Neutrophil (primary cell): ENCODE results near the gene SH3GLB1.

Source experiments
- H3K27ac ChIP-seq: fragments of 200-600 bp; sonication (generic); 2 replicates; pipeline ENCODE4 v1.5.1; 2016; ENCODE audit warnings: mild to moderate bottlenecking, moderate library complexity
- H3K27me3 ChIP-seq: fragments of 200-600 bp; sonication (generic); 2 replicates; pipeline ENCODE4 v1.6.0; 2016; ENCODE audit warnings: mild to moderate bottlenecking
- H3K36me3 ChIP-seq: fragments of 200-600 bp; sonication (generic); 2 replicates; pipeline ENCODE4 v1.5.1; 2017
- H3K4me1 ChIP-seq, 2 experiments: fragments of 200-600 bp in 1 of 2; sonication (generic) in 1 of 2; 1 replicate in 1 of 2; 2 replicates in 1 of 2; pipeline versions ENCODE4 v1.5.1 to v1.6.1; 2013 to 2016; ENCODE audit warnings: low read depth in 1 of 2, low read length in 1 of 2, mild to moderate bottlenecking in 1 of 2, moderate library complexity in 1 of 2; ENCODE audit not compliant: control insufficient read depth in 1 of 2, insufficient read depth in 1 of 2
- H3K4me3 ChIP-seq, 2 experiments: fragments of 200-600 bp in 1 of 2; sonication (generic) in 1 of 2; 1 replicate in 1 of 2; 2 replicates in 1 of 2; pipeline ENCODE4 v1.5.1; 2013 to 2016; ENCODE audit warnings: low read depth in 1 of 2, low read length in 1 of 2, mild to moderate bottlenecking in 1 of 2, moderate library complexity in 1 of 2
- H3K9me3 ChIP-seq: fragments of 200-600 bp; sonication (generic); 2 replicates; pipeline ENCODE4 v1.5.1; 2016
- TF ChIP-seq, protein P1 (sequence below): fragments of 200-600 bp; sonication (generic); IDR thresholded peaks from 2 replicates; pipeline ENCODE4 v1.5.1; 2016; ENCODE audit warnings: antibody characterized with exemption

Gene SH3GLB1

GRCh38 chr1:86774305-86775295 lies 70.2 kb downstream of the SH3GLB1 start:
- Histone ChIP-seq H3K9me3 (no peaks in the 10 kb centered on the region), H3K4me1 (peaks cover 58 to 68% of the 10 kb centered on the region in 2 experiments), H3K36me3 (no peaks in the 10 kb centered on the region), H3K27ac (peak overlapping the region; percentile 100), H3K27me3 (no peaks in the 10 kb centered on the region), H3K4me3 (peak overlapping the region; percentile 43 to 49)
- TF ChIP-seq, protein P1, sequence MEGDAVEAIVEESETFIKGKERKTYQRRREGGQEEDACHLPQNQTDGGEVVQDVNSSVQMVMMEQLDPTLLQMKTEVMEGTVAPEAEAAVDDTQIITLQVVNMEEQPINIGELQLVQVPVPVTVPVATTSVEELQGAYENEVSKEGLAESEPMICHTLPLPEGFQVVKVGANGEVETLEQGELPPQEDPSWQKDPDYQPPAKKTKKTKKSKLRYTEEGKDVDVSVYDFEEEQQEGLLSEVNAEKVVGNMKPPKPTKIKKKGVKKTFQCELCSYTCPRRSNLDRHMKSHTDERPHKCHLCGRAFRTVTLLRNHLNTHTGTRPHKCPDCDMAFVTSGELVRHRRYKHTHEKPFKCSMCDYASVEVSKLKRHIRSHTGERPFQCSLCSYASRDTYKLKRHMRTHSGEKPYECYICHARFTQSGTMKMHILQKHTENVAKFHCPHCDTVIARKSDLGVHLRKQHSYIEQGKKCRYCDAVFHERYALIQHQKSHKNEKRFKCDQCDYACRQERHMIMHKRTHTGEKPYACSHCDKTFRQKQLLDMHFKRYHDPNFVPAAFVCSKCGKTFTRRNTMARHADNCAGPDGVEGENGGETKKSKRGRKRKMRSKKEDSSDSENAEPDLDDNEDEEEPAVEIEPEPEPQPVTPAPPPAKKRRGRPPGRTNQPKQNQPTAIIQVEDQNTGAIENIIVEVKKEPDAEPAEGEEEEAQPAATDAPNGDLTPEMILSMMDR: peak; percentile 47

DNA sequence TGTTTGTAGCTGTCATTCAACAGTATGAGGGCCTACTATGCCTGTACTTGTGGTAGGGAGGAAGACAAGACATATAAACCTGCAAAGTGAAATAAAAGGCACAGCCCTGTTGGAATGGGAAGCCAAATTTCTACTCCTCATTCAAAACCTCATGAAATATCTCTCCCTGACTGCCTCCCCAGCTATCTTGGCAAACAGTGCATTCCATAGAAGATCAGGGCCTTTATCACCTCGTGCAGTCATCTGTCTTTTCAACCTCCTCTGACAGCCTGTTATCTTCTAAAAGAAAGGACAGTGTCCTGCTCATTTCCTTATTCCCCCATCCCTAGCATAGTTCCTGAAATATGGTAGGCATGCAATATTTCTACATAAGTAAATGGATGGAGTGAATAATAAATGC lies 71.0 kb downstream of the SH3GLB1 start:
- H3K27ac ChIP-seq: peak overlapping the region; percentile 100
- peaks cover 58 to 68% of the 10 kb centered on the region in 2 experiments for H3K4me1 ChIP-seq

DNA sequence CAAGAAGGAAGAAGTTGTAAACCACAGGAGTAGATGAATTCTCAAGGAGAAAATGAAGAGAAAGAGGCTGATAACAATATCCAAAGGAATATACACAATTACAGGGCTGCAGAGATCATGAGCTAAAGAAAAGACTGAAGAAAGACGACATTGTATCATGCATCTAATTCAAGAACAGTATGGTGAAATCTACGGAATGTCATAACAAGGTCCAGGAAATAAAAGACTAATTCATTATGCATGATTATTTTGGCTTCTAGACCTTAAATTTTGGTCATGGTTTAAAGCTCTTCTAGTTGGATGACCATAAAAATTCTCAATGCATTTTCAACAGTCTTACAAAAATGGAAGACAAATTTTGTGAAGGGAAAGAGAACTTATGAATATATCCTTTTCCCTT lies 71.7 kb downstream of the SH3GLB1 start:
- no peaks in the 10 kb centered on the region for H3K36me3 ChIP-seq
- H3K27me3 ChIP-seq: no peaks in the 10 kb centered on the region
- H3K27ac ChIP-seq: peak overlapping the region; percentile 100
- no peaks in the 10 kb centered on the region for H3K9me3 ChIP-seq
- H3K4me3 ChIP-seq: no peak overlapping the region
- TF ChIP-seq, protein P1: no peak
- peaks cover 58 to 68% of the 10 kb centered on the region in 2 experiments for H3K4me1 ChIP-seq

More for the DNA sequence above, 71.0 kb downstream of the SH3GLB1 start:
- Histone ChIP-seq H3K9me3 (no peaks in the 10 kb centered on the region), H3K36me3 (no peaks in the 10 kb centered on the region), H3K4me3 (peak overlapping the region; percentile 30 to 43), H3K27me3 (no peaks in the 10 kb centered on the region)
- TF ChIP-seq, protein P1: no peak

DNA sequence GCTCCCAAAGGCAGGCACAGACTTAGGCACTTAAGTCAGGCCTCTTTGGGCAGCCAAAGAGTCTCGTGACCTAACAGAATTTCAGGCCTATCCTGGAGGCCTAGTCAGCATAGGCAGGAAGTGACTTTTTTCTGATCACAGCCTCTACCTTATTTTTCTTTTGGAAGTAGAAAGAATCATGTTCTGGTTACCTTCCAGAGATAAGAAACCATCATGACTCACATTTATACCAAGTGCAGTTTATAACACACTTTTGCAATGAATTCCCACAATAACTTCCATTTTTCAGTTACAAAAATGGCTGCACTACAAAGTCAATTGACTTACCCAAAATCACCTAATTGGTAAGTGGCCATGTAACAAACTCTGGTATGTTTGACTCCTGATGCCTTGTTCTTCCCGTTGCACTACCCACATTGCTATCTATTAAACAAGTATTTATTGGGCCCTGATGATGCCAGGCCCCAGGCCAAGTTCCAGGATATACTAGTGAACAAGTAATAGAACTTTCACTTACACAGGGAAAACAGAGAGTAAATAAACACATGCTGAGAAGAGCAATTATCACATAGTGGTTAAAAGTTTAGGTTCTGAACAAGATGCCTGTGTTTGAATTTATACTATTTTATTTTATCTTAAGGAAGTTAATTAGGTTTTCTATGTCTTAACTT lies 74.3 kb downstream of the SH3GLB1 start:
- Histone ChIP-seq H3K9me3 (no peaks in the 10 kb centered on the region), H3K27ac (peak overlapping the region; percentile 81), H3K4me1 (peaks cover 45 to 52% of the 10 kb centered on the region in 2 experiments), H3K4me3 (no peak overlapping the region), H3K36me3 (no peaks in the 10 kb centered on the region), H3K27me3 (no peaks in the 10 kb centered on the region)
- TF ChIP-seq, protein P1: no peak

DNA sequence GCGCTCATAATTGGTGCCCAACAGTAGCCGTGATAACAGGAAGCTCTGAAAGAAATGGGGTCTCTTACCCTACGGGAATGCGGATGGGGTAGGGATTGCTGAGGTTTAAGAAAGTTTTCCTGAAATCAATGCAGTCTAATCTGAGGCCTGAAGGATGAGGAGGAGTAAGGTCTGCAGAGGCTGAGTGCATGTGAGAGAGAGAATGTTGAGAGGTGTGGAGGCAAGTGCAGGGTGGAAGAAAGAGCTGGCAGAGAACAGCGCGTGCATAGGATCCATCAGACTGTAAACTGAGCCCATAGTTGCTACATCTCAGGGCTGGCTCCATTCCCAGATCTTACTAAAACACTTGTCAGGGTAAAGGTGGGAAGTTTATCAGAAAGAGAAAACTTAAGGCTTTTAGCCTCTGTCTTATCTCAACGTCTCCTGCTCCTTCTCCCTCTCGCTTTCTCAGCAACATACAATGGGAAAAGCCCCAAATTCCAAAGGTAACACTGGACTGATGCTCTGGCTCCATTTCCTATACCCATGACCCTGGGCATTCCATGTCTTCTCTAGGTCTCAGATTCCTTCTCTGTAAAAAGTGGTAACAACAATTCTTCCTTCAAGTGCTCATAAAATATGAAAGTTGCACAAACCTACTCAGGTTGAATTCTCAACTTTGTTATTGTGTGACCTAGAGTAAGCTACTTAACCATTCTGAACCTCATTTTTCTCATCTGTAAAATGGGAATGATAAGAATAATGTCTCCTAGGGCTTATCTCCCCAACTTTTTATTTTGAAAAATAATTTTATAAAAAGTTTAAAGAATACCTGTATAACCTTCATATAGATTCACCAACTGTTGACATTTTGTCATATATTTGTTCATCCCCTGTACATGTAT lies 75.2 kb downstream of the SH3GLB1 start:
- Histone ChIP-seq H3K27ac (no peak overlapping the region), H3K27me3 (no peaks in the 10 kb centered on the region), H3K9me3 (no peaks in the 10 kb centered on the region), H3K4me1 (peaks cover 38 to 45% of the 10 kb centered on the region in 2 experiments), H3K4me3 (no peak overlapping the region), H3K36me3 (no peaks in the 10 kb centered on the region)
- TF ChIP-seq, protein P1: no peak
